ENCODE results near the gene NTRK2.

Gene NTRK2

GRCh38 chr9:84996029-84996428 lies 326.5 kb downstream of the NTRK2 start:
- TF ChIP-seq YY1 (IDR thresholded peaks at IDR 0.05; ENCODE audit: low read depth) (no peak), TCF12 (IDR thresholded peaks at IDR 0.05; ENCODE audit: low read depth) (no peak), CREB1 (IDR thresholded peaks at IDR 0.05; ENCODE audit: low read depth) (no peak), USF1 (IDR thresholded peaks at IDR 0.05) (no peak), TAF1 (IDR thresholded peaks at IDR 0.05; ENCODE audit: low read depth) (no peak), FOXM1 (IDR thresholded peaks at IDR 0.05; ENCODE audit: borderline replicate concordance, low read depth) (no peak), MAX (IDR thresholded peaks at IDR 0.05) (no peak), ZBTB7A (IDR thresholded peaks at IDR 0.05; ENCODE audit: low read depth) (no peak), EGR1 (IDR thresholded peaks at IDR 0.05) (no peak), EP300 (IDR thresholded peaks at IDR 0.05; ENCODE audit: borderline replicate concordance) (no peak), TEAD4 (IDR thresholded peaks at IDR 0.05) (no peak), NFIC (IDR thresholded peaks at IDR 0.05) (no peak), RAD21 (IDR thresholded peaks at IDR 0.05; ENCODE audit: low read depth) (no peak), CEBPB (IDR thresholded peaks at IDR 0.05) (no peak), REST (IDR thresholded peaks at IDR 0.05; ENCODE audit: low read depth) (no peak)

- no peak for TF ChIP-seq TCF12 (IDR thresholded peaks at IDR 0.05; ENCODE audit: low read depth)
- no peak for TF ChIP-seq YY1 (IDR thresholded peaks at IDR 0.05; ENCODE audit: low read depth)
- no peak for TF ChIP-seq ZBTB7A (IDR thresholded peaks at IDR 0.05; ENCODE audit: low read depth)
- no peak for TF ChIP-seq RAD21 (IDR thresholded peaks at IDR 0.05; ENCODE audit: low read depth)
- no peak for TF ChIP-seq CEBPB (IDR thresholded peaks at IDR 0.05)
- TF ChIP-seq EP300 (IDR thresholded peaks at IDR 0.05; ENCODE audit: borderline replicate concordance): no peak
- TF ChIP-seq REST (IDR thresholded peaks at IDR 0.05; ENCODE audit: low read depth): no peak
Measured at GRCh38 chr9:84996716-84997115, 327.2 kb downstream of the NTRK2 start.

GRCh38 chr9:84997472-84997871 lies 327.9 kb downstream of the NTRK2 start:
- no peak for TF ChIP-seq CREB1 (IDR thresholded peaks at IDR 0.05; ENCODE audit: low read depth)
- no peak for TF ChIP-seq MAX (IDR thresholded peaks at IDR 0.05)

GRCh38 chr9:84998639-84999038 lies 329.1 kb downstream of the NTRK2 start:
- no peak for TF ChIP-seq RAD21 (IDR thresholded peaks at IDR 0.05; ENCODE audit: low read depth)
- no peak for TF ChIP-seq REST (IDR thresholded peaks at IDR 0.05; ENCODE audit: low read depth)
- no peak for TF ChIP-seq EP300 (IDR thresholded peaks at IDR 0.05; ENCODE audit: borderline replicate concordance)
- TF ChIP-seq NFIC (IDR thresholded peaks at IDR 0.05): no peak
- no peak for TF ChIP-seq CREB1 (IDR thresholded peaks at IDR 0.05; ENCODE audit: low read depth)
- no peak for TF ChIP-seq USF1 (IDR thresholded peaks at IDR 0.05)
- no peak for TF ChIP-seq FOXM1 (IDR thresholded peaks at IDR 0.05; ENCODE audit: borderline replicate concordance, low read depth)
- TF ChIP-seq ZBTB7A (IDR thresholded peaks at IDR 0.05; ENCODE audit: low read depth): no peak
- TF ChIP-seq EGR1 (IDR thresholded peaks at IDR 0.05): no peak
- TF ChIP-seq CEBPB (IDR thresholded peaks at IDR 0.05): no peak

- TF ChIP-seq EGR1 (IDR thresholded peaks at IDR 0.05) (no peak), REST (IDR thresholded peaks at IDR 0.05; ENCODE audit: low read depth) (no peak), EP300 (IDR thresholded peaks at IDR 0.05; ENCODE audit: borderline replicate concordance) (no peak), RAD21 (IDR thresholded peaks at IDR 0.05; ENCODE audit: low read depth) (no peak), TEAD4 (IDR thresholded peaks at IDR 0.05) (no peak), USF1 (IDR thresholded peaks at IDR 0.05) (no peak), MAX (IDR thresholded peaks at IDR 0.05) (no peak), CEBPB (IDR thresholded peaks at IDR 0.05) (no peak), CREB1 (IDR thresholded peaks at IDR 0.05; ENCODE audit: low read depth) (no peak), FOXM1 (IDR thresholded peaks at IDR 0.05; ENCODE audit: borderline replicate concordance, low read depth) (no peak), TAF1 (IDR thresholded peaks at IDR 0.05; ENCODE audit: low read depth) (no peak)
Measured at GRCh38 chr9:84999788-85000187, 330.3 kb downstream of the NTRK2 start.

Measured in Ishikawa (cell line).